WTC11 (cell line): Measurements from ENCODE around the gene BRPF1. TPM values are rescaled to one million over a fixed set of nuclear protein-coding genes. Genes with fewer than 3 reads are reported as not detected.

Experiments used
- ATAC-seq: fragments of 200-7000 bp; cut with Tn5 transposase; 2 replicates; pipeline ENCODE4 v1.10.0; 2021; ENCODE audit warnings: mild to moderate bottlenecking, moderate library complexity
- CTCF ChIA-PET: fragments of 300-600 bp; sonication (Branson Sonifier 250); formaldehyde crosslinking; loops from one replicate; lab custom pipeline; 2021; ENCODE audit warnings: antibody characterized with exemption; lab: Charles Lee
- POLR2A ChIA-PET: fragments of 350-600 bp; sonication (Branson Sonifier 250); formaldehyde crosslinking; loops from one replicate; lab custom pipeline; 2021; ENCODE audit warnings: antibody characterized with exemption; lab: Charles Lee
- DNase-seq: peaks from one replicate; pipeline ENCODE4 v3.0.0; 2021; ENCODE audit warnings: low spot score
- H3K27ac Mint-ChIP-seq: 2 replicates; pipeline ENCODE4 v1.8.0; 2021; ENCODE audit warnings: mixed read lengths
- H3K27me3 Mint-ChIP-seq: 2 replicates; pipeline ENCODE4 v1.8.0; 2021; ENCODE audit warnings: low read depth, mild to moderate bottlenecking, moderate library complexity, mixed read lengths
- H3K36me3 Mint-ChIP-seq: 2 replicates; pipeline ENCODE4 v1.8.0; 2021; ENCODE audit warnings: mixed read lengths
- H3K4me1 Mint-ChIP-seq: 2 replicates; pipeline ENCODE4 v1.8.0; 2022; ENCODE audit warnings: mixed read lengths
- H3K4me3 Mint-ChIP-seq: 2 replicates; pipeline ENCODE4 v1.8.0; 2021; ENCODE audit warnings: mild to moderate bottlenecking, moderate library complexity, mixed read lengths
- H3K9me3 Mint-ChIP-seq: 2 replicates; pipeline ENCODE4 v1.8.0; 2021; ENCODE audit warnings: mixed read lengths
- EMX1 ChIP-seq: fragments of 250-450 bp; sonication (Bioruptor Pico); IDR thresholded peaks from 2 replicates; pipeline ENCODE4 v1.8.0; 2021; ENCODE audit warnings: mild to moderate bottlenecking
- FOXP1 ChIP-seq: sonication (generic); formaldehyde crosslinking; IDR thresholded peaks from 2 replicates; pipeline ENCODE4 v1.8.0; 2022; ENCODE audit warnings: missing genetic modification reagents, mild to moderate bottlenecking, moderate library complexity, borderline replicate concordance
- GABPB1 ChIP-seq: sonication (generic); formaldehyde crosslinking; IDR thresholded peaks from 2 replicates; pipeline ENCODE4 v1.8.1; 2023; ENCODE audit warnings: mild to moderate bottlenecking, missing genetic modification reagents
- HMGA2 ChIP-seq: fragments of 250-450 bp; sonication (Bioruptor Pico); IDR thresholded peaks from 2 replicates; pipeline ENCODE4 v1.4.0; 2021; ENCODE audit warnings: mild to moderate bottlenecking, moderate library complexity
- MYBL2 ChIP-seq: sonication (generic); formaldehyde crosslinking; IDR thresholded peaks from 2 replicates; pipeline ENCODE4 v1.8.1; 2023; ENCODE audit warnings: mild to moderate bottlenecking, moderate library complexity, missing genetic modification reagents
- OVOL2 ChIP-seq: fragments of 250-450 bp; sonication (Bioruptor Pico); IDR thresholded peaks from 2 replicates; pipeline ENCODE4 v1.9.0; 2021; ENCODE audit warnings: mild to moderate bottlenecking, borderline replicate concordance
- TCF7 ChIP-seq: sonication (generic); formaldehyde crosslinking; IDR thresholded peaks from 2 replicates; pipeline ENCODE4 v1.8.0; 2022; ENCODE audit warnings: mild to moderate bottlenecking, low read depth, missing genetic modification reagents, moderate library complexity
- TP53 ChIP-seq: sonication (generic); formaldehyde crosslinking; IDR thresholded peaks from 2 replicates; pipeline ENCODE4 v1.8.1; 2023; ENCODE audit warnings: mild to moderate bottlenecking, missing genetic modification reagents
- total RNA-seq: library from RNA; stranded (reverse); gene quantifications from 3 replicates; pipeline ENCODE4 v1.2.3, GENCODE V29; 2021
- TF ChIP-seq, protein P1 (sequence below): sonication (generic); formaldehyde crosslinking; IDR thresholded peaks from 2 replicates; pipeline ENCODE4 v1.8.1; 2023; ENCODE audit warnings: mild to moderate bottlenecking, missing genetic modification reagents, moderate library complexity
- TF ChIP-seq, protein P2 (sequence below): sonication (generic); formaldehyde crosslinking; conservative IDR thresholded peaks from 2 replicates; pipeline ENCODE4 v1.8.1; 2022; ENCODE audit warnings: mild to moderate bottlenecking, missing genetic modification reagents
- TF ChIP-seq, protein P3 (sequence below): fragments of 250-450 bp; sonication (Bioruptor Pico); IDR thresholded peaks from 2 replicates; pipeline ENCODE4 v1.9.0; 2021; ENCODE audit warnings: moderate library complexity, mild to moderate bottlenecking, inconsistent platforms, borderline replicate concordance
- TF ChIP-seq, protein P4 (sequence below): sonication (generic); formaldehyde crosslinking; conservative IDR thresholded peaks from 2 replicates; pipeline ENCODE4 v1.8.1; 2023; ENCODE audit warnings: mild to moderate bottlenecking, low read depth, missing genetic modification reagents, moderate library complexity
- TF ChIP-seq, protein P5 (sequence below): fragments of 200-600 bp; IDR thresholded peaks from 2 replicates; pipeline ENCODE4 v1.8.0; 2022; ENCODE audit warnings: antibody characterized with exemption

BRPF1 gene
- total RNA-seq, 1 experiment from 2014 or later: 22.8 TPM

DNA sequence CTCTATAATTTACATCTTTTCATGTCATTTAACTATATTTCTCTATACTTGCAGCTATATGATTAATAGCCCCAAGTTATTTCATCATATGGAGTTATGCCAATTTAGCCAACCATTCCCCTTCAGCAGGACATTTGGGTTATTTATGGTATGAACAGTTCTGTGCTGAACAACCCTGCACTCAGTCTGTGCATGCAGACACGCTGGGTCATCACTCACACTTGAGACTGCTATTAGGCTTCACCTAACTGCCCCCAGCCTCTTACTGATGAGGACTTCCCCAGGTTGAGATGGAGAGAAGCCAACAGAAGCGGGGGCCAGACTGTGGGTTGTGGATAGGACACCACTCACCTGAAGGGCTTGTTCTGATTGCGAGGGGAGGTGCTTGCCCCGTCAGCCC is 53.4 kb downstream of the BRPF1 start (continued):
- TF ChIP-seq, protein P1, sequence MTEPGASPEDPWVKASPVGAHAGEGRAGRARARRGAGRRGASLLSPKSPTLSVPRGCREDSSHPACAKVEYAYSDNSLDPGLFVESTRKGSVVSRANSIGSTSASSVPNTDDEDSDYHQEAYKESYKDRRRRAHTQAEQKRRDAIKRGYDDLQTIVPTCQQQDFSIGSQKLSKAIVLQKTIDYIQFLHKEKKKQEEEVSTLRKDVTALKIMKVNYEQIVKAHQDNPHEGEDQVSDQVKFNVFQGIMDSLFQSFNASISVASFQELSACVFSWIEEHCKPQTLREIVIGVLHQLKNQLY (CRISPR knock-in tag): no peak
- TF ChIP-seq FOXP1 (CRISPR knock-in tag) (no peak), MYBL2 (CRISPR knock-in tag) (no peak), TP53 (CRISPR knock-in tag) (no peak)

DNA sequence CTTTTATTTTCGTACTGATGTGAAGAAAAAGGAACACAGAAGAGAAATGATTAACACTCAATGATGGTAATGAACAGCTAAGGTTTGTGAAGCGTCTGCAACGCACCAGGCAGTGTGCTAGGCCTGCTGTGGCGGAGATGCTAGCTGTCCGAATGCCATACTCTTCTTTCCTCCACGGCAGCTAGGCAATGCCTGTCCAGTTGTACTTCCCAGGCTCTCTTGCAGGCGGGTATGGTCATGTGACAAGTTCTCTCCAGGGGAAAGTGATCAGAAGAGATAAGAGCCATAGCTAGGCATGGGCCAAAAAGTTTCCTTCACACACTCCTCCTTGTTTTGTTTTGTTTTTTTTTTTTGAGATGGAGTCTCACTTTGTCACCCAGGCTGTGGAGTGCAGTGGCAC is 54.1 kb downstream of the BRPF1 start:
- TF ChIP-seq HMGA2 (CRISPR knock-in tag): no peak
- TF ChIP-seq, protein P2, sequence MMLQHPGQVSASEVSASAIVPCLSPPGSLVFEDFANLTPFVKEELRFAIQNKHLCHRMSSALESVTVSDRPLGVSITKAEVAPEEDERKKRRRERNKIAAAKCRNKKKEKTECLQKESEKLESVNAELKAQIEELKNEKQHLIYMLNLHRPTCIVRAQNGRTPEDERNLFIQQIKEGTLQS (CRISPR knock-in tag): no peak
- TF ChIP-seq, protein P3, sequence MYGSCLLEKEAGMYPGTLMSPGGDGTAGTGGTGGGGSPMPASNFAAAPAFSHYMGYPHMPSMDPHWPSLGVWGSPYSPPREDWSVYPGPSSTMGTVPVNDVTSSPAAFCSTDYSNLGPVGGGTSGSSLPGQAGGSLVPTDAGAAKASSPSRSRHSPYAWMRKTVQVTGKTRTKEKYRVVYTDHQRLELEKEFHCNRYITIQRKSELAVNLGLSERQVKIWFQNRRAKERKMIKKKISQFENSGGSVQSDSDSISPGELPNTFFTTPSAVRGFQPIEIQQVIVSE: no peak
- TF ChIP-seq TCF7 (CRISPR knock-in tag): no peak
- TF ChIP-seq, all 79 proteins: peak for 0
- Mint-ChIP-seq H3K27me3 (no peaks in the 10 kb centered on the region), H3K27ac (no peak overlapping the region), H3K9me3 (no peaks in the 10 kb centered on the region), H3K4me3 (no peak overlapping the region), H3K36me3 (peaks cover 73% of the 10 kb centered on the region), H3K4me1 (no peaks in the 10 kb centered on the region)
- no peak for ATAC-seq
- POLR2A ChIA-PET: no interaction called here
- no peak for DNase-seq
- CTCF ChIA-PET: no interaction called here

DNA sequence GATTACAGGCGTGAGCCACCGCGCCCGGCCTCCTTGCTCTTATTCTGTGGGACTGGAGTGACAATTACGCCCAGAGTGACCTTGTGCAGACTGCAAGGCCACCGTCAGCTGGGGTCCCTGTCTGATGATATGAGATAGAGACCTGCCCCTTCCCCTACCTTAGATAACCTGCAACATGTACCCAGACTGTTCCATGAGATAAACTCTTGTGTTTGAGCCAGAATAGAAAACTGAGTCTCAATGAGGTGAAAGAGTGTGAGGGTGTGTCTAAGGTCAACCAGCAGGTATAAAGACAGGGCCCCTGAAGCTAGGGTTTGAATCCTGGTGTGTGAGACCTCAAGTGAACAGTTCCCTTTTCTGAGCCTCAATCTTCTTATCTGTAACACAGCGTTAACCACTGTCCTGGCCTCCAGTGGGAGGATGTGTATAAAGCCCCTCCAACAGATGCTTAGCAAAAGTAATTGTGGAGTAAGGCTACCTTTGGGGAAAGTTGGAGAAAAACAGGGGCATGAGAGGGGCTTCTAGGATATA is 54.7 kb downstream of the BRPF1 start:
- ATAC-seq: no peak
- no peaks in the 10 kb centered on the region for H3K9me3 Mint-ChIP-seq
- TF ChIP-seq OVOL2 (CRISPR knock-in tag): no peak
- TF ChIP-seq, protein P4, sequence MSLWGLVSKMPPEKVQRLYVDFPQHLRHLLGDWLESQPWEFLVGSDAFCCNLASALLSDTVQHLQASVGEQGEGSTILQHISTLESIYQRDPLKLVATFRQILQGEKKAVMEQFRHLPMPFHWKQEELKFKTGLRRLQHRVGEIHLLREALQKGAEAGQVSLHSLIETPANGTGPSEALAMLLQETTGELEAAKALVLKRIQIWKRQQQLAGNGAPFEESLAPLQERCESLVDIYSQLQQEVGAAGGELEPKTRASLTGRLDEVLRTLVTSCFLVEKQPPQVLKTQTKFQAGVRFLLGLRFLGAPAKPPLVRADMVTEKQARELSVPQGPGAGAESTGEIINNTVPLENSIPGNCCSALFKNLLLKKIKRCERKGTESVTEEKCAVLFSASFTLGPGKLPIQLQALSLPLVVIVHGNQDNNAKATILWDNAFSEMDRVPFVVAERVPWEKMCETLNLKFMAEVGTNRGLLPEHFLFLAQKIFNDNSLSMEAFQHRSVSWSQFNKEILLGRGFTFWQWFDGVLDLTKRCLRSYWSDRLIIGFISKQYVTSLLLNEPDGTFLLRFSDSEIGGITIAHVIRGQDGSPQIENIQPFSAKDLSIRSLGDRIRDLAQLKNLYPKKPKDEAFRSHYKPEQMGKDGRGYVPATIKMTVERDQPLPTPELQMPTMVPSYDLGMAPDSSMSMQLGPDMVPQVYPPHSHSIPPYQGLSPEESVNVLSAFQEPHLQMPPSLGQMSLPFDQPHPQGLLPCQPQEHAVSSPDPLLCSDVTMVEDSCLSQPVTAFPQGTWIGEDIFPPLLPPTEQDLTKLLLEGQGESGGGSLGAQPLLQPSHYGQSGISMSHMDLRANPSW (CRISPR knock-in tag): no peak
- no peak for TF ChIP-seq GABPB1 (CRISPR knock-in tag)
- TF ChIP-seq, protein P5, sequence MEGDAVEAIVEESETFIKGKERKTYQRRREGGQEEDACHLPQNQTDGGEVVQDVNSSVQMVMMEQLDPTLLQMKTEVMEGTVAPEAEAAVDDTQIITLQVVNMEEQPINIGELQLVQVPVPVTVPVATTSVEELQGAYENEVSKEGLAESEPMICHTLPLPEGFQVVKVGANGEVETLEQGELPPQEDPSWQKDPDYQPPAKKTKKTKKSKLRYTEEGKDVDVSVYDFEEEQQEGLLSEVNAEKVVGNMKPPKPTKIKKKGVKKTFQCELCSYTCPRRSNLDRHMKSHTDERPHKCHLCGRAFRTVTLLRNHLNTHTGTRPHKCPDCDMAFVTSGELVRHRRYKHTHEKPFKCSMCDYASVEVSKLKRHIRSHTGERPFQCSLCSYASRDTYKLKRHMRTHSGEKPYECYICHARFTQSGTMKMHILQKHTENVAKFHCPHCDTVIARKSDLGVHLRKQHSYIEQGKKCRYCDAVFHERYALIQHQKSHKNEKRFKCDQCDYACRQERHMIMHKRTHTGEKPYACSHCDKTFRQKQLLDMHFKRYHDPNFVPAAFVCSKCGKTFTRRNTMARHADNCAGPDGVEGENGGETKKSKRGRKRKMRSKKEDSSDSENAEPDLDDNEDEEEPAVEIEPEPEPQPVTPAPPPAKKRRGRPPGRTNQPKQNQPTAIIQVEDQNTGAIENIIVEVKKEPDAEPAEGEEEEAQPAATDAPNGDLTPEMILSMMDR: no peak
- TF ChIP-seq EMX1 (CRISPR knock-in tag): no peak
- CTCF ChIA-PET: interaction anchor here (1.1 kb wide), 1 partner anchor 37 kb away, joined by 3 read pairs; the partner anchor contains the start of gene OGG1
- no peaks in the 10 kb centered on the region for H3K27me3 Mint-ChIP-seq
- H3K36me3 Mint-ChIP-seq: peaks cover 69% of the 10 kb centered on the region
- no peak overlapping the region for H3K4me3 Mint-ChIP-seq
- H3K4me1 Mint-ChIP-seq: no peaks in the 10 kb centered on the region
- no peak for DNase-seq
- POLR2A ChIA-PET: no interaction called here
- no peak overlapping the region for H3K27ac Mint-ChIP-seq
